WTC11 (cell line): ENCODE results near the gene SUPT3H. TPM values are rescaled to one million over a fixed set of nuclear protein-coding genes. Genes with fewer than 3 reads are reported as not detected.

Source experiments
- ATAC-seq: fragments of 200-7000 bp; cut with Tn5 transposase; 2 replicates; pipeline ENCODE4 v1.10.0; 2021; ENCODE audit warnings: mild to moderate bottlenecking, moderate library complexity
- CTCF ChIA-PET: fragments of 300-600 bp; sonication (Branson Sonifier 250); formaldehyde crosslinking; loops from one replicate; lab custom pipeline; 2021; ENCODE audit warnings: antibody characterized with exemption; lab: Charles Lee
- POLR2A ChIA-PET: fragments of 350-600 bp; sonication (Branson Sonifier 250); formaldehyde crosslinking; loops from one replicate; lab custom pipeline; 2021; ENCODE audit warnings: antibody characterized with exemption; lab: Charles Lee
- DNase-seq: peaks from one replicate; pipeline ENCODE4 v3.0.0; 2021; ENCODE audit warnings: low spot score
- H3K27ac Mint-ChIP-seq: 2 replicates; pipeline ENCODE4 v1.8.0; 2021; ENCODE audit warnings: mixed read lengths
- H3K27me3 Mint-ChIP-seq: 2 replicates; pipeline ENCODE4 v1.8.0; 2021; ENCODE audit warnings: low read depth, mild to moderate bottlenecking, moderate library complexity, mixed read lengths
- H3K36me3 Mint-ChIP-seq: 2 replicates; pipeline ENCODE4 v1.8.0; 2021; ENCODE audit warnings: mixed read lengths
- H3K4me1 Mint-ChIP-seq: 2 replicates; pipeline ENCODE4 v1.8.0; 2022; ENCODE audit warnings: mixed read lengths
- H3K4me3 Mint-ChIP-seq: 2 replicates; pipeline ENCODE4 v1.8.0; 2021; ENCODE audit warnings: mild to moderate bottlenecking, moderate library complexity, mixed read lengths
- H3K9me3 Mint-ChIP-seq: 2 replicates; pipeline ENCODE4 v1.8.0; 2021; ENCODE audit warnings: mixed read lengths
- AR ChIP-seq: fragments of 250-450 bp; sonication (Bioruptor Pico); IDR thresholded peaks from 2 replicates; pipeline ENCODE4 v1.9.0; 2021; ENCODE audit warnings: mild to moderate bottlenecking
- CREB1 ChIP-seq: sonication (generic); formaldehyde crosslinking; IDR thresholded peaks from 2 replicates; pipeline ENCODE4 v1.8.0; 2023; ENCODE audit warnings: mild to moderate bottlenecking, missing genetic modification reagents
- E2F5 ChIP-seq: sonication (generic); formaldehyde crosslinking; IDR thresholded peaks from 2 replicates; pipeline ENCODE4 v1.8.1; 2022; ENCODE audit warnings: mild to moderate bottlenecking, moderate library complexity, missing genetic modification reagents
- EMX1 ChIP-seq: fragments of 250-450 bp; sonication (Bioruptor Pico); IDR thresholded peaks from 2 replicates; pipeline ENCODE4 v1.8.0; 2021; ENCODE audit warnings: mild to moderate bottlenecking
- ETV6 ChIP-seq: sonication (generic); formaldehyde crosslinking; IDR thresholded peaks from 2 replicates; pipeline ENCODE4 v1.8.1; 2022; ENCODE audit warnings: mild to moderate bottlenecking, missing genetic modification reagents
- HMGA2 ChIP-seq: fragments of 250-450 bp; sonication (Bioruptor Pico); IDR thresholded peaks from 2 replicates; pipeline ENCODE4 v1.4.0; 2021; ENCODE audit warnings: mild to moderate bottlenecking, moderate library complexity
- IRF2 ChIP-seq: sonication (generic); formaldehyde crosslinking; IDR thresholded peaks from 2 replicates; pipeline ENCODE4 v1.8.0; 2022; ENCODE audit warnings: low read depth, missing genetic modification reagents, borderline replicate concordance
- MXD4 ChIP-seq: fragments of 250-450 bp; sonication (Bioruptor Pico); IDR thresholded peaks from 2 replicates; pipeline ENCODE4 v1.8.0; 2021; ENCODE audit warnings: mild to moderate bottlenecking, moderate library complexity, borderline replicate concordance
- NFYB ChIP-seq: sonication (generic); formaldehyde crosslinking; conservative IDR thresholded peaks from 2 replicates; pipeline ENCODE4 v1.8.0; 2022; ENCODE audit warnings: low read depth, missing genetic modification reagents
- NR1H2 ChIP-seq: sonication (generic); formaldehyde crosslinking; IDR thresholded peaks from 2 replicates; pipeline ENCODE4 v1.9.0; 2021; ENCODE audit warnings: mild to moderate bottlenecking, moderate library complexity, missing genetic modification reagents
- NR2C2 ChIP-seq: sonication (generic); formaldehyde crosslinking; IDR thresholded peaks from 2 replicates; pipeline ENCODE4 v1.8.0; 2022; ENCODE audit warnings: mild to moderate bottlenecking, missing genetic modification reagents
- OVOL2 ChIP-seq: fragments of 250-450 bp; sonication (Bioruptor Pico); IDR thresholded peaks from 2 replicates; pipeline ENCODE4 v1.9.0; 2021; ENCODE audit warnings: mild to moderate bottlenecking, borderline replicate concordance
- RELA ChIP-seq: sonication (generic); formaldehyde crosslinking; IDR thresholded peaks from 2 replicates; pipeline ENCODE4 v1.8.1; 2022; ENCODE audit warnings: missing genetic modification reagents, mild to moderate bottlenecking, borderline replicate concordance
- RORB ChIP-seq: fragments of 250-450 bp; sonication (Bioruptor Pico); IDR thresholded peaks from 2 replicates; pipeline ENCODE4 v1.9.0; 2021; ENCODE audit warnings: mild to moderate bottlenecking
- SOX15 ChIP-seq: fragments of 250-450 bp; sonication (Bioruptor Pico); IDR thresholded peaks from 2 replicates; pipeline ENCODE4 v1.9.0; 2021; ENCODE audit warnings: mild to moderate bottlenecking
- SP1 ChIP-seq: sonication (generic); formaldehyde crosslinking; conservative IDR thresholded peaks from 2 replicates; pipeline ENCODE4 v1.8.1; 2022; ENCODE audit warnings: missing genetic modification reagents
- TCF7 ChIP-seq: sonication (generic); formaldehyde crosslinking; IDR thresholded peaks from 2 replicates; pipeline ENCODE4 v1.8.0; 2022; ENCODE audit warnings: mild to moderate bottlenecking, low read depth, missing genetic modification reagents, moderate library complexity
- ZNF138 ChIP-seq: sonication (generic); formaldehyde crosslinking; conservative IDR thresholded peaks from 2 replicates; pipeline ENCODE4 v1.8.1; 2022; ENCODE audit warnings: mild to moderate bottlenecking, moderate library complexity, missing genetic modification reagents
- ZNF317 ChIP-seq: sonication (generic); formaldehyde crosslinking; IDR thresholded peaks from 2 replicates; pipeline ENCODE4 v1.8.1; 2023; ENCODE audit warnings: low read depth, mild to moderate bottlenecking, moderate library complexity, missing genetic modification reagents, borderline replicate concordance
- ZNF423 ChIP-seq: fragments of 250-450 bp; sonication (Bioruptor Pico); IDR thresholded peaks from 2 replicates; pipeline ENCODE4 v2.1.2; 2022; ENCODE audit warnings: mild to moderate bottlenecking, moderate library complexity
- ZNF425 ChIP-seq: fragments of 250-450 bp; sonication (Bioruptor Pico); conservative IDR thresholded peaks from 2 replicates; pipeline ENCODE4 v1.9.0; 2021; ENCODE audit warnings: mild to moderate bottlenecking
- total RNA-seq: library from RNA; stranded (reverse); gene quantifications from 3 replicates; pipeline ENCODE4 v1.2.3, GENCODE V29; 2021
- TF ChIP-seq, protein P1 (sequence below): fragments of 250-450 bp; sonication (Bioruptor Pico); IDR thresholded peaks from 2 replicates; pipeline ENCODE4 v1.9.0; 2021; ENCODE audit warnings: mild to moderate bottlenecking
- TF ChIP-seq, protein P2 (sequence below): fragments of 250-450 bp; sonication (Bioruptor Pico); IDR thresholded peaks from 2 replicates; pipeline ENCODE4 v1.9.0; 2021; ENCODE audit warnings: moderate library complexity, mild to moderate bottlenecking, inconsistent platforms, borderline replicate concordance
- TF ChIP-seq, protein P3 (sequence below): fragments of 200-600 bp; IDR thresholded peaks from 2 replicates; pipeline ENCODE4 v1.8.0; 2022; ENCODE audit warnings: antibody characterized with exemption

Gene SUPT3H
- total RNA-seq, 1 experiment from 2014 or later: 15.3 TPM

DNA sequence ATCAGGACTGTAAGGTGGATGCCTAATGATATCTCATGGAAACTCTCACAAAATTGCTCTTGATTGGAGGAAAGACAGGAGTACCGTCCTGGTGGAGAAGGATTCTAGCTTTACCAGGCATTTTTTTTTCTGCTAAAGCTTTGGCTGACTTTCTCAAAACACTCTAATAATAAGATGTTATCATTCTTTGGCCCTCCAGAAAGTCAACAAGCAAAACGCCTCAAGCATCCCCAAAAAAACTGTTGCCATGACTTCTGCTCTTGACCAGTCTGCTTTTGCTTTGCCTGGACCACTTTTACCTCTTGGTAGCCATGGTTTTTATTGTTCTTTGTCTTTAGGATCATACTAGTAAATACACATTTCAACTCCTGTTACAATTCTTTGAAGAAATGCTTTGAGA, 105.1 kb downstream of the SUPT3H start:
- Mint-ChIP-seq H3K36me3 (peaks cover 36% of the 10 kb centered on the region), H3K9me3 (peaks cover 34% of the 10 kb centered on the region), H3K27me3 (no peaks in the 10 kb centered on the region), H3K4me3 (no peak overlapping the region), H3K4me1 (peaks cover 8% of the 10 kb centered on the region), H3K27ac (no peak overlapping the region)
- ChIA-PET CTCF (no interaction called here), POLR2A (no interaction called here)
- TF ChIP-seq ZNF317 (CRISPR knock-in tag) (no peak), ETV6 (CRISPR knock-in tag) (no peak), E2F5 (no peak), ZNF425 (CRISPR knock-in tag) (no peak), HMGA2 (no peak), AR (CRISPR knock-in tag) (no peak), IRF2 (no peak), NFYB (CRISPR knock-in tag) (no peak), TCF7 (CRISPR knock-in tag) (no peak), CREB1 (CRISPR knock-in tag) (no peak), SP1 (CRISPR knock-in tag) (no peak)
- TF ChIP-seq, protein P1, sequence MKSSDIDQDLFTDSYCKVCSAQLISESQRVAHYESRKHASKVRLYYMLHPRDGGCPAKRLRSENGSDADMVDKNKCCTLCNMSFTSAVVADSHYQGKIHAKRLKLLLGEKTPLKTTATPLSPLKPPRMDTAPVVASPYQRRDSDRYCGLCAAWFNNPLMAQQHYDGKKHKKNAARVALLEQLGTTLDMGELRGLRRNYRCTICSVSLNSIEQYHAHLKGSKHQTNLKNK (CRISPR knock-in tag): no peak
- ATAC-seq: no peak
- DNase-seq: no peak

DNA sequence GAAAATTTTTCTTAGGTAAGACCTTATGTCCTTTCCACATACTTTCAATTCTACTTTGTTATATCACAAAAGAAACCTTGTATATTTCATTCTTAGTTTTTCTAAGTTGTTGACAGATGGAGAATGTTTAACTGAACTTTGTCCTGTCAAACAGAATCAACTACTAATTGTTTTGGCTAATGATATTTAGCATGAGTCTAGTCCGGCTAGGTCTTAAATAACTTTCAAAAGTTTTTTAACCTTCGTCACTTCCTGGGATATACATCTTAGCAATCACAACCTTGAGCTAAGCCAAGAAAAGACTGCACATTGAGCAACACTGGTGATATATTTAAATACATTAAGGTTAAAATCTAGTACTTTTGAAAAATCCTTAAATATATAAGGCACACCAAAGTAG, 112.5 kb downstream of the SUPT3H start:
- Mint-ChIP-seq H3K9me3 (no peaks in the 10 kb centered on the region), H3K4me1 (no peaks in the 10 kb centered on the region), H3K36me3 (no peaks in the 10 kb centered on the region), H3K27me3 (no peaks in the 10 kb centered on the region), H3K4me3 (no peak overlapping the region), H3K27ac (no peak overlapping the region)
- no peak for ATAC-seq
- TF ChIP-seq MXD4: no peak
- TF ChIP-seq, protein P2, sequence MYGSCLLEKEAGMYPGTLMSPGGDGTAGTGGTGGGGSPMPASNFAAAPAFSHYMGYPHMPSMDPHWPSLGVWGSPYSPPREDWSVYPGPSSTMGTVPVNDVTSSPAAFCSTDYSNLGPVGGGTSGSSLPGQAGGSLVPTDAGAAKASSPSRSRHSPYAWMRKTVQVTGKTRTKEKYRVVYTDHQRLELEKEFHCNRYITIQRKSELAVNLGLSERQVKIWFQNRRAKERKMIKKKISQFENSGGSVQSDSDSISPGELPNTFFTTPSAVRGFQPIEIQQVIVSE (CRISPR knock-in tag): no peak
- no peak for TF ChIP-seq RELA (CRISPR knock-in tag)
- TF ChIP-seq EMX1 (CRISPR knock-in tag): no peak
- no peak for TF ChIP-seq OVOL2 (CRISPR knock-in tag)
- TF ChIP-seq ZNF138 (CRISPR knock-in tag): no peak
- no peak for TF ChIP-seq ETV6 (CRISPR knock-in tag)
- no peak for TF ChIP-seq SOX15
- no peak for TF ChIP-seq HMGA2
- TF ChIP-seq NR1H2 (CRISPR knock-in tag): no peak
- no peak for TF ChIP-seq CREB1 (CRISPR knock-in tag)
- no peak for TF ChIP-seq RORB (CRISPR knock-in tag)
- TF ChIP-seq, protein P3, sequence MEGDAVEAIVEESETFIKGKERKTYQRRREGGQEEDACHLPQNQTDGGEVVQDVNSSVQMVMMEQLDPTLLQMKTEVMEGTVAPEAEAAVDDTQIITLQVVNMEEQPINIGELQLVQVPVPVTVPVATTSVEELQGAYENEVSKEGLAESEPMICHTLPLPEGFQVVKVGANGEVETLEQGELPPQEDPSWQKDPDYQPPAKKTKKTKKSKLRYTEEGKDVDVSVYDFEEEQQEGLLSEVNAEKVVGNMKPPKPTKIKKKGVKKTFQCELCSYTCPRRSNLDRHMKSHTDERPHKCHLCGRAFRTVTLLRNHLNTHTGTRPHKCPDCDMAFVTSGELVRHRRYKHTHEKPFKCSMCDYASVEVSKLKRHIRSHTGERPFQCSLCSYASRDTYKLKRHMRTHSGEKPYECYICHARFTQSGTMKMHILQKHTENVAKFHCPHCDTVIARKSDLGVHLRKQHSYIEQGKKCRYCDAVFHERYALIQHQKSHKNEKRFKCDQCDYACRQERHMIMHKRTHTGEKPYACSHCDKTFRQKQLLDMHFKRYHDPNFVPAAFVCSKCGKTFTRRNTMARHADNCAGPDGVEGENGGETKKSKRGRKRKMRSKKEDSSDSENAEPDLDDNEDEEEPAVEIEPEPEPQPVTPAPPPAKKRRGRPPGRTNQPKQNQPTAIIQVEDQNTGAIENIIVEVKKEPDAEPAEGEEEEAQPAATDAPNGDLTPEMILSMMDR: no peak
- no peak for TF ChIP-seq ZNF423 (CRISPR knock-in tag)
- no peak for TF ChIP-seq NR2C2 (CRISPR knock-in tag)
- no peak for TF ChIP-seq IRF2
- no peak for DNase-seq
- POLR2A ChIA-PET: no interaction called here
- CTCF ChIA-PET: no interaction called here
